ENCODE measurements around the gene SORCS1.
"Not testable (repeated sequence)": the region's sequence is repeated elsewhere in the genome, so short reads cannot be mapped to it uniquely, and the experiment has no call there.

GRCh38 chr10:106928151-106928550, 236.4 kb downstream of the SORCS1 start:
- not testable (repeated sequence) for TF ChIP-seq CTCF (IDR thresholded peaks at IDR 0.05); POLR2A (IDR thresholded peaks at IDR 0.05); POLR2AphosphoS5 (IDR thresholded peaks at IDR 0.05); EP300 (IDR thresholded peaks at IDR 0.05; ENCODE audit: low read depth)
